Fibroblast of skin of left quadriceps (primary cell): ENCODE data around the gene HSD17B2.
"Not testable (repeated sequence)": the region's sequence is repeated elsewhere in the genome, so short reads cannot be mapped to it uniquely, and the experiment has no call there.

ENCODE experiments used
- DNase-seq, 2 experiments: peaks; one replicate each; pipeline ENCODE4 v3.0.0-alpha.2; 2013; ENCODE audit warnings: low read depth in 2 of 2

The HSD17B2 gene

GRCh38 chr16:82034981-82035612 lies at the start of gene HSD17B2:
TSS of gene HSD17B2 (plus strand) at chr16:82035253. CDS start at chr16:82035425, 172 bp downstream.
- no peak for DNase-seq

- no peak for DNase-seq
Measured at GRCh38 chr16:81987121-81987520, 47.9 kb upstream of the HSD17B2 start.

GRCh38 chr16:81987706-81988105 lies 47.3 kb upstream of the HSD17B2 start:
- no peak for DNase-seq

- DNase-seq: no peak
Measured at GRCh38 chr16:81992859-81993258, 42.2 kb upstream of the HSD17B2 start.

GRCh38 chr16:81994485-81994884 lies 40.6 kb upstream of the HSD17B2 start:
- DNase-seq: no peak

- no peak for DNase-seq
Measured at GRCh38 chr16:81995651-81996050, 39.4 kb upstream of the HSD17B2 start.

- peak; percentile 30 to 39 for DNase-seq
Measured at GRCh38 chr16:81996664-81997509, 38.2 kb upstream of the HSD17B2 start.

GRCh38 chr16:81997738-81998137 lies 37.3 kb upstream of the HSD17B2 start:
- peak; percentile 84 for DNase-seq

- DNase-seq: no peak
Measured at GRCh38 chr16:82002831-82003230, 32.2 kb upstream of the HSD17B2 start.

- DNase-seq: no peak
Measured at GRCh38 chr16:82004601-82005000, 30.5 kb upstream of the HSD17B2 start.

- DNase-seq: no peak
Measured at GRCh38 chr16:82005027-82005830, 29.8 kb upstream of the HSD17B2 start.

- no peak for DNase-seq
Measured at GRCh38 chr16:82006036-82006435, 29.0 kb upstream of the HSD17B2 start.

GRCh38 chr16:82007189-82007588 lies 27.9 kb upstream of the HSD17B2 start:
- DNase-seq: no peak

GRCh38 chr16:82008957-82009592 lies 26.0 kb upstream of the HSD17B2 start:
- DNase-seq: no peak

GRCh38 chr16:82009789-82010188 lies 25.3 kb upstream of the HSD17B2 start:
- DNase-seq: not testable (repeated sequence)

- no peak for DNase-seq
Measured at GRCh38 chr16:82010649-82011048, 24.4 kb upstream of the HSD17B2 start.

- DNase-seq: no peak
Measured at GRCh38 chr16:82011199-82011641, 23.8 kb upstream of the HSD17B2 start, which contains the start of gene SDR42E1. TSS of gene SDR42E1 (minus strand) at chr16:82011470. CDS start at chr16:82000858, 10,612 bp downstream.

- DNase-seq: no peak
Measured at GRCh38 chr16:82013139-82013538, 21.9 kb upstream of the HSD17B2 start.

GRCh38 chr16:82016263-82016662 lies 18.8 kb upstream of the HSD17B2 start:
- DNase-seq: peak; percentile 58 to 61

GRCh38 chr16:82016964-82017363 lies 18.1 kb upstream of the HSD17B2 start:
- peak; percentile 88 to 92 for DNase-seq

- DNase-seq: no peak
Measured at GRCh38 chr16:82017911-82018568, 17.0 kb upstream of the HSD17B2 start.
